NCI-H446 (cell line): ENCODE measurements around the gene GALNS.
"Not testable (repeated sequence)": the region's sequence is repeated elsewhere in the genome, so short reads cannot be mapped to it uniquely, and the experiment has no call there.

ENCODE experiments used
- DNase-seq, 2 experiments: peaks; one replicate each; lab custom pipeline; 2025; lab: John Stamatoyannopoulos, UW

GALNS gene

GRCh38 chr16:88836791-88837190 is 20.0 kb downstream of the GALNS start:
- DNase-seq, result no peak

GRCh38 chr16:88835818-88836217 is 20.9 kb downstream of the GALNS start:
- DNase-seq, result no peak

GRCh38 chr16:88835383-88835782 is 21.4 kb downstream of the GALNS start:
- no peak for DNase-seq

GRCh38 chr16:88834670-88835069 is 22.1 kb downstream of the GALNS start:
- no peak for DNase-seq

- no peak for DNase-seq
Measured at GRCh38 chr16:88833086-88833485, 23.7 kb downstream of the GALNS start.

- no peak for DNase-seq
Measured at GRCh38 chr16:88831838-88832237, 24.9 kb downstream of the GALNS start.

- DNase-seq, result no peak
Measured at GRCh38 chr16:88830783-88831182, 26.0 kb downstream of the GALNS start.

GRCh38 chr16:88830258-88830657 is 26.5 kb downstream of the GALNS start:
- DNase-seq, result no peak

- DNase-seq, result no peak
Measured at GRCh38 chr16:88828711-88829110, 28.0 kb downstream of the GALNS start.

GRCh38 chr16:88827727-88828126 is 29.0 kb downstream of the GALNS start:
- no peak for DNase-seq

GRCh38 chr16:88826070-88826840 is 30.5 kb downstream of the GALNS start:
- no peak for DNase-seq

GRCh38 chr16:88825146-88825545 is 31.6 kb downstream of the GALNS start:
- no peak for DNase-seq

- DNase-seq, result no peak
Measured at GRCh38 chr16:88824256-88825077, 32.3 kb downstream of the GALNS start.

GRCh38 chr16:88823646-88824045 is 33.1 kb downstream of the GALNS start:
- DNase-seq, result not testable (repeated sequence)

GRCh38 chr16:88822281-88823040 is 34.3 kb downstream of the GALNS start:
- DNase-seq, result no peak

- no peak for DNase-seq
Measured at GRCh38 chr16:88821168-88821850, 35.4 kb downstream of the GALNS start.

GRCh38 chr16:88820385-88821025 is 36.2 kb downstream of the GALNS start:
- DNase-seq, result no peak

GRCh38 chr16:88819126-88819525 is 37.6 kb downstream of the GALNS start:
- no peak for DNase-seq

GRCh38 chr16:88818575-88818874 is 38.2 kb downstream of the GALNS start:
- DNase-seq, result no peak

GRCh38 chr16:88817785-88818574 is 38.8 kb downstream of the GALNS start:
- no peak for DNase-seq
